Glutamatergic neuron (in vitro differentiated cells): ENCODE data around the gene STX5. TPM values are rescaled to one million over a fixed set of nuclear protein-coding genes. Genes with fewer than 3 reads are reported as not detected.

Experiments used
- DNase-seq: peaks from one replicate; pipeline ENCODE4 v3.0.0; 2022
- H3K27ac Mint-ChIP-seq: one replicate; pipeline ENCODE4 v1.8.0; 2020; ENCODE audit warnings: mild to moderate bottlenecking, mixed read lengths, inconsistent platforms; ENCODE audit not compliant: unreplicated experiment
- H3K27me3 Mint-ChIP-seq: one replicate; pipeline ENCODE4 v1.8.0; 2020; ENCODE audit warnings: mild to moderate bottlenecking, moderate library complexity, mixed read lengths, inconsistent platforms; ENCODE audit not compliant: unreplicated experiment
- H3K36me3 Mint-ChIP-seq: one replicate; pipeline ENCODE4 v1.8.0; 2020; ENCODE audit warnings: mild to moderate bottlenecking, mixed read lengths, inconsistent platforms; ENCODE audit not compliant: unreplicated experiment
- H3K4me1 Mint-ChIP-seq: one replicate; pipeline ENCODE4 v1.8.0; 2020; ENCODE audit warnings: mild to moderate bottlenecking, low read depth, mixed read lengths, inconsistent platforms; ENCODE audit not compliant: unreplicated experiment
- H3K4me3 Mint-ChIP-seq: one replicate; pipeline ENCODE4 v1.8.0; 2020; ENCODE audit warnings: mild to moderate bottlenecking, mixed read lengths, inconsistent platforms; ENCODE audit not compliant: unreplicated experiment
- H3K9me3 Mint-ChIP-seq: one replicate; pipeline ENCODE4 v1.8.0; 2020; ENCODE audit warnings: mild to moderate bottlenecking, moderate library complexity, mixed read lengths, inconsistent platforms; ENCODE audit not compliant: unreplicated experiment
- CTCF ChIP-seq: fragments of 200-600 bp; sonication (generic); IDR thresholded peaks from one replicate; pipeline ENCODE4 v1.5.0; 2021; ENCODE audit not compliant: partially characterized antibody, unreplicated experiment
- total RNA-seq: library from RNA; stranded (reverse); fragmentation: NEBNext Ultra II Directional; extraction: Animal tissue kit (Norgen Biotek cat#: 25700); gene quantifications from one replicate; pipeline ENCODE4 v1.2.1, GENCODE V29; 2021; ENCODE audit not compliant: unreplicated experiment

Gene STX5
- total RNA-seq, 1 donor from 2014 or later = 40.7 TPM

DNA sequence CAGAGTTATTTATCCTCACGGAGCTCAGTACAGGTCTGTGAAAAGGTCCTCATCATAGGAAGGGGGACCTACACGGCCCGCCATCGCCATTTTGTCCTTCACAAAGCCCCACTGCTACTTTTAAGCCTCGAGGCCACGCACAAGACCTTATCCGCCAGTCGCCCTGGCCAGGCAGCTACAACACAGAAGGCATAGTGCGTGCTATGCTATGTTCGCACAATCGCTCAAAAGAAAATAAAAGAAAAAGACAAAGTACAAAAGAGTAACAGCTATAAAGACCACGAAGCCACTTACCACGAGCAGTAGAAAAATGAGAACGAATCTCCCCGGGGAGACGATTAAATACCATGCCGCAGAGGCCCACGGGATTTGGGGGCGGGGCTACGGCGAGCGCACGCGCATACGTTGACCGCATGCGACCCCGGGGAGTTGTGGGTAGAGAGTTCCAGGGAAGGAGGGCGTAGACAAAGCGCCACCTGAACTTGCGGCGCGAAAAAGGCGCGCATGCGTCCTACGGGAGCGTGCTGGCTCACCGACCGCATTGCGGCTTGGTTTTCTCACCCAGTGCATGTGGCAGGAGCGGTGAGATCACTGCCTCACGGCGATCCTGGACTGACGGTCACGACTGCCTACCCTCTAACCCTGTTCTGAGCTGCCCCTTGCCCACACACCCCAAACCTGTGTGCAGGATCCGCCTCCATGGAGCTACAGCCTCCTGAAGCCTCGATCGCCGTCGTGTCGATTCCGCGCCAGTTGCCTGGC lies 23.9 kb upstream of the STX5 start:
- Mint-ChIP-seq H3K27ac (peak overlapping the region; percentile 99), H3K4me3 (peak overlapping the region; percentile 94), H3K27me3 (peaks cover 21% of the 10 kb centered on the region), H3K9me3 (peaks cover 19% of the 10 kb centered on the region), H3K36me3 (peaks cover 3% of the 10 kb centered on the region), H3K4me1 (peaks cover 34% of the 10 kb centered on the region)
- TF ChIP-seq CTCF = no peak
- peak; percentile 96 for DNase-seq

DNA sequence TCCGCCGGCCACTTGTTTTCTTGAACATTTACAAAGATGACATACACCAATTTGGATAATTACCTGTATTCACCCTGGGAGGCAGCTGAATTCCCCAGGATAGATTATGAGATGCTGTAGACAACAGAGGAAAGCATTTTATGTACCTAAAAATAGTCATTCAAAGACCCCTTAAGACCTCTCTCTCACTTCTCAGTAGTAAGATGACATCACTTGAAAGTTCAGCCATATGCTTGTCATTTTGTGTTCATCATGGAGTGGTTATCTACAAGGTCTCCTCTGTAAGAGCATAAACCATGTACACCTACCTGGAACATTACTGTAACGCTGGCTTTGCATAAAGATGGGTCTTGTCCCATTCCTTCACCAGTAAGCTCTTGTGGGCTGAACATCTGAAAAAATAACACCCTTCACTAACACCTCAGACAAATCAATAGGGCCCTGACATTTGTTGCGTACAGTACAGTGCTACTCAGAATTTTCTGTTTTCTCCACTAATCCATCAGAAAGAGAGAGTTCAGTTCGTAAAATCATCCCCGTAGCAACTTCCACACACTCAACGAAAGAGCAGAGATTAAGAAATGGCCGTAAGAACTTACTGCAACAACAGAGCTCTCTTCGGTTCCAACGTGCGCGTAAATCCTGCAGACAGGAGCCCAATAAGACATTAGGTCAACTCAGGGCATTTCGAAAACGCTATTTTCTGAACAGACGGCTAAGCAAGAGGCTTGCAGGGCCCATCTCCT lies 23.1 kb upstream of the STX5 start:
- peaks cover 20% of the 10 kb centered on the region for H3K27me3 Mint-ChIP-seq
- H3K27ac Mint-ChIP-seq = peak overlapping the region; percentile 99
- peaks cover 21% of the 10 kb centered on the region for H3K9me3 Mint-ChIP-seq
- no peak for TF ChIP-seq CTCF
- H3K4me3 Mint-ChIP-seq = peak overlapping the region; percentile 94
- peaks cover 31% of the 10 kb centered on the region for H3K4me1 Mint-ChIP-seq
- H3K36me3 Mint-ChIP-seq = peaks cover 3% of the 10 kb centered on the region
- DNase-seq = no peak

DNA sequence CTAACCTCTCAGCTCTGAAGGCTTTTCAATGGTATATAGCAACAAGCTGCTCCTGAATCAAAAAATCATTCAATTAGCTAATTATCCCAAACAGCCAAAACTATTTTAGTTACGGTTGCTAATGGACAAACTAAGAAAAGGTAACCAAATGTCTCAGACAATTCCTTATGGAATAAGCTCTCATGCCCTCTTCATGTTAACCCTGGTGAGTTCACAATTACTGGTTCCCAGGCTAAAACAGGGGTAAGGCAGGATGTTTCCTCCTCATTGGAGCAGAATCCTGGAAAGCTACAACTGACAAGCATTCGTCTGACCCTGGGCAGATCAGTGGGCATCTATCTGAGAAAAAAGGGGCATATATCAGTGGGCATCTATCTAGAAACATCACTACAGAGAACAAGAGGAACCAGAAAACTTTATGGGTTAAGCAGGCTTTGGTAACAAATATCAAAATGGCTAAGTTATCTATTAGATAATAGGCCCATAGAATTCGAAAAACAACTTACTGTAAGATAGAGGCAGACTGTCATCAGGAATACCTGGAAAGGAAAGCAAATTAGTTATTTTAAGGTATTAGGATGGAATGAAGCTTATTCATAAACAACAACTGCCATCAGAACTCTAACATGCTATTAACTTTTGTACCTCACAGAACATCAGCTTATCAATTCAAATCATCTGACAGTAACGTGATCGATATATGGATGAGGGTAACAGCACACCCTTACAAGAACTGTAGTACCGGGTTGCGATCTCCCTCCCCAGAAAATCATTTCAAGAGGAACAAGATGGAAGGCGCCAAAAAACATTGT lies 22.4 kb upstream of the STX5 start:
- peaks cover 24% of the 10 kb centered on the region for H3K4me1 Mint-ChIP-seq
- H3K27me3 Mint-ChIP-seq = peaks cover 16% of the 10 kb centered on the region
- H3K36me3 Mint-ChIP-seq = peaks cover 3% of the 10 kb centered on the region
- peaks cover 19% of the 10 kb centered on the region for H3K9me3 Mint-ChIP-seq
- H3K4me3 Mint-ChIP-seq = peak overlapping the region; percentile 94
- DNase-seq = no peak
- no peak for TF ChIP-seq CTCF
- peak overlapping the region; percentile 99 for H3K27ac Mint-ChIP-seq

- peaks cover 20% of the 10 kb centered on the region for H3K4me1 Mint-ChIP-seq
- H3K4me3 Mint-ChIP-seq = peak overlapping the region; percentile 94
- DNase-seq = no peak
- H3K9me3 Mint-ChIP-seq = peaks cover 19% of the 10 kb centered on the region
- peaks cover 3% of the 10 kb centered on the region for H3K36me3 Mint-ChIP-seq
- H3K27ac Mint-ChIP-seq = peak overlapping the region; percentile 99
- peaks cover 16% of the 10 kb centered on the region for H3K27me3 Mint-ChIP-seq
- TF ChIP-seq CTCF = no peak
Observed at GRCh38 chr11:62853279-62853965, 21.6 kb upstream of the STX5 start.
